ENCODE measurements around the gene STARD3NL.
"Not testable (repeated sequence)": the region's sequence is repeated elsewhere in the genome, so short reads cannot be mapped to it uniquely, and the experiment has no call there.

STARD3NL gene

GRCh38 chr7:38264602-38265001 lies 86.6 kb downstream of the STARD3NL start:
- DNase-seq (ENCODE audit: low read depth, low spot score): not testable (repeated sequence)

DNA sequence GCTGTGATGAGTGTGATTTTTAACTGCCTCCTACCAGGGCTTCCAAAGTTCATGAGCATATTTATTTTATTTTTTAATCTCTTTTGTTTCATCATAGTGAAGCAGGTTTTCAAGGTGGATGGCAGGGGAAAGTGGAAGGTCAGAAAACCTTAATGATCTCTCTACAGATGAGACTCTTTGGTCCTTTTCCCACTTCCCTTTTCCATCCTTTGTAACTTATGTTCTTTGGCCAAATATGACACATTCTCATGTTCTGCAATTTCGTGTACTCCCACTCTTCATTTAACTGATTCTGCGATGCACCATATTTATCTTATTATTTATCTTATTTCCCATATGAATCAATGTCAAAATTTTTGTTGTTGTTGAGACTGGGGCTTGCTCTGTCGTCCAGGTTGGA lies 87.9 kb downstream of the STARD3NL start:
- DNase-seq (ENCODE audit: low read depth, low spot score): not testable (repeated sequence)

DNA sequence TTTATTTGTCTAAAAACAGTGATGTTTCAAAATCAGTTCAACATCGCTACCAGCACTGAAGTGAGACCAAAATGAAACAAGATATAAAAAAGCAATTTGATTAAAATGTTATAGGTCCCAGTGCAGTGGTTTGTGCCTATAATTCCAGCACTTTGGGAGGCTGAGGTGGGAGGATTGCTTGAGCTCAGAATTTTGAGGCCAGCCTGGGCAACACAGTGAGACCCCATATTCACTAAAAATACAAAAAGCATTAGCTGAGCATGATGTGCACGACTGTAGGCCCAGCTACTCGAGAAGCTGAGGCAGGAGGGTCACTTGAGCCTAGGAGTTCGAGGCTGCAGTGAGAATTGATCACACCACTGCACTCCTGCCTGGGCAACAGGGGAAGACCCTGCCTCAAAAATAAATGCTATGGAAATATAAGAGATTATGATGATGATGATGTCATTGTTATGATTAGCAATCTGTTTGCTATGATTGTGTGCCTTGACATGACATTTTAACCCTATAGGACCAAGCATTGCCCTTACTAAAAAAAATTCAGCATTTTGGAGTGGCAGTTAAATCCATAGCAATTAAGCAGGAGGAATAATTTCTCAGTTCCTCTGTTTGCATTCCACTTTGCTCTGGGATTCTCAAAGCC lies 91.8 kb downstream of the STARD3NL start:
- DNase-seq (ENCODE audit: low read depth, low spot score): not testable (repeated sequence)

DNA sequence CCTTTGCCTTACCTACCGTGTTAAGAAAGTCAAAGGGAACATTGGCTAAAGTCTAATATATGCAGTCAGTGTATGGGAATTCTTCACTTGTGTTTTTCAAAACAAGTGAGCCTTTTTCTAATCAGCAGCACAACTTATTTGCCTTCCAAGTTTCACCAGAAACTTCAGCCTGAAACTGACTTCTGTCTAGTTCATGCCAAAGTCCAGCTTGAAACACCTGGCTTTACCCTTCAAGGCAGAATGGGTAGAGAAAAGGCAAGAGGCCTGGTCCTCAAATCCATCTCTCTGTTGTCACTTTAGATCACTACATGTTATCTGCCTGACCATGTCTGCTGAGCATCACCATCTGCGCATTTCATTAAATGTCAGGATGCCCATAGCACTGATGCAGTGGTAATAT lies 92.4 kb downstream of the STARD3NL start:
- not testable (repeated sequence) for DNase-seq (ENCODE audit: low read depth, low spot score)

GRCh38 chr7:38273286-38273995 lies 95.4 kb downstream of the STARD3NL start, which contains the start of gene TARP:
Gene TARP (minus strand): TSS chr7:38273636.
- no peak for DNase-seq (ENCODE audit: low read depth, low spot score)

GRCh38 chr7:38274486-38274885 lies 96.4 kb downstream of the STARD3NL start:
- no peak for DNase-seq (ENCODE audit: low read depth, low spot score)

DNA sequence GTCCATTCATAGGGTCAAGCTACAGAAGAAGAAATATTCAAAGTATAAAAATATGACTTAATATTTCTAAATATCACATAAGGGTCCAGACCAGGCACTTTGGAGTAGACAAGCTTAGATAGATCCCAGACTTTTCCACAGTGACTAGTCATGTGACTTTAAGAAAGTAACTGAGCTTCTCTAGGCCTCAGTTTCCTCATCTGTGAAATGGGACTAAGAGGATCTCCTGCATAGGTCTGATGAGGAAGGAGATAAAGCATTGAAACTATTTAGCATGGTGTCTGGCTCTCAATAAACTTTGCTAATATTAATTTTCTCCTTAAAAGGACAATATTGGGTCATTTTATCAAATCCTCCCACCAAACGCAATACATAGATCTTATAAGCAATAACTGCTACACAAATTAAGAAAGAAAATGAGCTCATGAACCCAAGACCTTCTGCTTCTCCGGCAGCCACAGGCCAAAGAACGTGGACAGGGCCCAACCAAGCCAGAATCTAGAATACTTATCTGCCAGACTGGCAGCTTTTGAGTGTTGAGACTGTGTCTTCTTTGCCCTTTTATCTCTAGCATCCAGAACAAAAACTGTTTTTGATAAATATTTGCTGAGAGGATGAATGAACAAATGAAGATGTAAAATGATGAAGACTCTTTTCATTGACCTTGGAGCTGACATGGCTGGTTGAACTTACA lies 97.0 kb downstream of the STARD3NL start:
- DNase-seq (ENCODE audit: low read depth, low spot score): no peak

- DNase-seq (ENCODE audit: low read depth, low spot score): no peak
Observed at GRCh38 chr7:38276096-38276877, 98.2 kb downstream of the STARD3NL start.

- no peak for DNase-seq (ENCODE audit: low read depth, low spot score)
Observed at GRCh38 chr7:38280000-38280399, 102.0 kb downstream of the STARD3NL start.

Data from activated naive CD8-positive, alpha-beta T cell treated with anti-CD3 and anti-CD28 coated beads, Interleukin-2, amount 50 U/mL, for 16 hours (primary cell).